Activated naive CD4-positive, alpha-beta T cell treated with anti-CD3 and anti-CD28 coated beads, Interleukin-2, amount 50 U/mL, for 72 hours (primary cell): ENCODE data around the gene OPRL1. TPM values are rescaled to one million over a fixed set of nuclear protein-coding genes. Genes with fewer than 3 reads are reported as not detected.

Experiments used
- ATAC-seq, 2 donors: fragments of 150-1000 bp; cut with Tn5 transposase; 2 replicates each; pipeline ENCODE4 v1.10.0; 2021; ENCODE audit warnings: mild to moderate bottlenecking in 2 of 2, moderate library complexity in 2 of 2
- DNase-seq, 2 donors: peaks; one replicate each; pipeline ENCODE4 v3.0.0; 2021 to 2022; ENCODE audit warnings: low spot score in 2 of 2
- H3K27ac Mint-ChIP-seq, 2 donors: one replicate each; pipeline ENCODE4 v1.8.0; 2022; ENCODE audit warnings: mild to moderate bottlenecking in 2 of 2, mixed read lengths in 2 of 2
- H3K36me3 Mint-ChIP-seq, 2 donors: one replicate each; pipeline ENCODE4 v1.8.0; 2022; ENCODE audit warnings: mixed read lengths in 2 of 2
- H3K9me3 Mint-ChIP-seq, 2 donors: one replicate each; pipeline ENCODE4 v1.8.0; 2022; ENCODE audit warnings: mixed read lengths in 2 of 2
- total RNA-seq, 2 donors: library from RNA; stranded (reverse); gene quantifications; one replicate each; pipeline ENCODE4 v1.2.3, GENCODE V29; 2022

OPRL1 gene
- total RNA-seq, 2 donors from 2014 or later: 0.32 to 1.2 TPM

DNA sequence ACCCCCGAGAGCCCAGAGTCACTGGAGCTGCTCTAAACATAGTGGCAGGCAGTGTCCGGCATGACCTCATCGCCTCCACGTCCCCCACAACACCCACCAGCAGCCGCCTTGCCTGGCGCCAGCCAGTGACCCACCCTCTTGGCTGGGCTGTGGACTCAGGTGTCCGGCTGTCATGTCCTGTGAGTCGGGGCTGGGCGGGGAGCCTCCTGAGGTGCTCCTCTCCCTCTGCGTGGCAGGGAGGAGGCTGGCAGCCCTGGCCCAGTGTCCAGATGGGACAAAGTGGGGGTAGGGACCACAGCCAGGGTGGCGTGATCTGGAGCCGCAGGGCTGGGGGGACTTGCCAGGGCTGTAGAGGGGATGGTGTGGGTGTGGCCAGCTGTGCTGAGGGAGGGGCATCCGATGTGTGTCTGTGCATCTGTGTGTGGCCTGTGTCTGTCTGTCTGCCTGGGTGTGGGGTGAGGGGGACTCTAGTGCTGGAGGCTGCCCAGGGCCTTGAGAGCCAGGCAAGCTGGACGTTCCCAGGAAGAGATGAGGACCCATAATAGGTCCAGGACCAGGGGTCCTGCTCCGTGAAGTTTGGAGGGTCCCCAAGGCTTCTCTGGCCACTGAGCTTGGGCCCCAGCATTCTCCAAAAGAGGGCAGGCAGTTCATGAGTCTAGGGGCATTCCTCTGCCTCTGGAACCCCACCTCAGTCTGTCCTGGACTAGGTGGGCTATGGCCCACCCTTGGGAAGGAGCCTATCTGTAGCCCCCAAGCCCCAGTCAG is 28.1 kb upstream of the OPRL1 start:
- ATAC-seq: no peak
- Mint-ChIP-seq H3K9me3 (no peaks in the 10 kb centered on the region), H3K27ac (no peak overlapping the region), H3K36me3 (no peaks in the 10 kb centered on the region)
- DNase-seq: no peak

DNA sequence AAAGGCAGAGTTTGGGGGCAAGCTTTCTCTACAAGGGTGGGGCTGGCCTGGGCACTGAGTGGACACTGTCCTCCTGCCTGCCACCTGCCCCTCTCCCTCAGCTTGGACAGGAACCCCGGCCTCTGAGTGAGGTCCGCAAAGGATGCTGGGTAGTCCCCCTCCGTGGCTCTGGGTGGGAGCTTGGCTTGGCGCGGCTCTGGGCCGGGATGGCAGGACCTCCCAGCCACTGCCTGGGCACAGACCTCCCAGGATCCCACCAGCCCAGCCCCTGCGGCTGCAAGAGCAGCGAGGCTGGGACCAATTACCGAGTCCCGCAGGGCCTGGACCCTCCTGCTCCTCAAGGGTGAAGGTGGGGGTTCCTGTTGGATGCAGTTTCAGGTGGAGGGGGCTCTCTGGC is 27.6 kb upstream of the OPRL1 start:
- no peaks in the 10 kb centered on the region for H3K9me3 Mint-ChIP-seq
- DNase-seq: no peak
- no peak for ATAC-seq
- no peak overlapping the region for H3K27ac Mint-ChIP-seq
- H3K36me3 Mint-ChIP-seq: no peaks in the 10 kb centered on the region

DNA sequence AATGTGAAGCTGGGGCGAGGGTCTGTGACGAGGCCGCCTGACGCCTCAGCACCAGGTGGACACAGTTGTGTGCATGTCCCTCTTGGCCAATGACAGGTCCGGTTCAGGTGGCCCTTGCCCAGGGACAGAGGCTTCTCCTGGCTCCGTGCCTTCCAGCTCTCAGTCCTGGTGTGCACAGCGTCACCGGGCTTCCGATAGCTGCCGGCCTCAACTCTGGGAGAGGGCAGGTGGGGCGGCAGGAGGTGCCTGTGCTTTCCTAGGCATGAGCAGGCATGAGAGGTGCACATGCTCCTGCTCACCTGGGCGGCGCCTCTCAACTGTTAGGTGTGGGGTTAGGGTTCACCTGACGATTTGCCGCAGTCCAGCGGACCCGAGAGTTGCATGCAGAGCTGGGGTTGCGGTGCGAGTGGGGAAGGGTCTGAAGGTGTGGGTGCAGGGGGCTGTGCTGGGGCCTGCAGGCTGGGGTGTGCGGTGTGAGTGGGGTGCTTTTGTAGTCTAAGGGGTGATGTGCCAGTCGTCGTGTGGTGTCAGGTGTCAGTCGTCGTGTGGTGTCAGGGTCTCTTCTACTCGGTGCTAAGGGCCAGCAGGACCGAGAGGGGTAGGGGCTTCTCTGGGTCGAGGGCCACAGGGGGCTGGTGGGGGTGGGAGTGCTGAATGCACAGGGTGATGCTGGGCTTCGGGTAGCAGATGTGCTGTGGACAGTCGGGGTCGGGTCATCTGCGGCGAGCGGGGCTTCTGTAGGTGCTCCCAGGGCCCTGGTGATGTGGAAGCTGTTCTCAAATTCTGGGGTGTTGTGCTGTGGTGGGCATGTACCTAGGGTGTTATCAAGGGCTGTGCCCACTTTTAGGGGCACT is 26.7 kb upstream of the OPRL1 start:
- H3K36me3 Mint-ChIP-seq: no peaks in the 10 kb centered on the region
- ATAC-seq (no peak), DNase-seq (no peak)
- H3K27ac Mint-ChIP-seq: no peak overlapping the region
- no peaks in the 10 kb centered on the region for H3K9me3 Mint-ChIP-seq

DNA sequence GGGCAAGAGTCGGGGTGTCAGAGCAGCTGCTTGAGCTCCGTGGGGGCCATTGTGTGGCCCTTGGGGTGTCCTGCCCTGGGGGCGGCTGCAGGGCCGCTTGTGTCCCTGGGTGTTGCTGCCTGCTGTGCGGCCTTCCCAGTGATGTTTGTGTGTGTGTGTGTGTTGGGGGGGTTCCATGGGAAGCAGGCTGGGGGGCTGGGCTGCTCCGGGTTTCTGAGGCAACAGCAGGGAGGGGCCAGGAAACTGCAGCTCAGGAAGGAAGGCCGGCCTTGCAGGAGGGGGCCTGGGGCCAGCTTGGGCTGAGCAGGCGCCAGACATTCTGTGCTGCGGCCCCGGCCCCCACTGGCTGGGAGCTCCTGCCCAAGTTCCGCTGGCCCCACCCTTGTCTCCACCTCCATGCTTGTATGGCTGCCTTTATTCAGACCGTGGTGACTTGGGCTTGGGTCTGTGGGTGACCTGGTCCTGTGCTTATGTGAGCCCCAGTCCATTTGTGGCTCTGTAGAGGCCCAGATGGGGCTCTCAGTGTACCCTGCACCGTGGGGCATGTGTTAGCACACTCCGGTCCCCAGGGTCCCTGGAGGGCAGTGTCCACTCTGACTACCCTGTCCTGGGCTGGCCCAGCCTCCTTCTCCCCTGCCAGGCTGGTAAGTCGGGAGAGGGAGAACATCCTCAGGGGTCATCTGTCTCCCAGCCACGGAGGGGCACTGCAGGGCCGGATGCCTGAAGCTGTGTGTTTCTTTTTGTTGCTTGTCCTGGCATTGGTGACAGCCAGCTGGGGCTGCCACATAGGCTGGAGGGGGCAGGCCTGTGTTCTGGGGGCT is 25.8 kb upstream of the OPRL1 start:
- Mint-ChIP-seq H3K27ac (no peak overlapping the region), H3K36me3 (no peaks in the 10 kb centered on the region), H3K9me3 (no peaks in the 10 kb centered on the region)
- DNase-seq (no peak), ATAC-seq (no peak)

DNA sequence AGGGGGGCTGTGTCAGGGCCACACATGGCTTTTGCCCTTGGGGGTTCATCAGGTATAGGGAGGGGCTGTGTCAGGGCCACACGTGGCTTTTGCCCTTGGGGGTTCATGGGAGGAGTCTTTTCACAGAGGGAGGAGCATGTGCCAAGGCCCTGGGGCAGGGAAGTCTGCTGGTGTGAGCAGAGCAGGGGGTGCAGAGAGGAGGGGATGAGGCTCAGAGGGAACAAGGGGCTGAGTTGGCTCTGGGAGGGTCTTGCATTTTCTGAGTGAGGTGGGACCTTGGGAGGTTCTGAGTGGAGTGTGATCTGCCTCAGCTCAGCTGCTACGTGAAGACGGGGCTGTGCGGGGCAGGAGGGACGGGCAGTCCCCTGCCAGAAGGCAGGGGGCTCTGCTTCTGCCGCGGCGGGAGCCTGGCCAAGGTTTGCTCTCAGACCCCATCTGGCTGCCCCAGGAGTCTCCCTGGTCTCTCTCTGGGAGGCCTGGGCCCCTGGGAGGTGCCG is 24.4 kb upstream of the OPRL1 start:
- no peak overlapping the region for H3K27ac Mint-ChIP-seq

DNA sequence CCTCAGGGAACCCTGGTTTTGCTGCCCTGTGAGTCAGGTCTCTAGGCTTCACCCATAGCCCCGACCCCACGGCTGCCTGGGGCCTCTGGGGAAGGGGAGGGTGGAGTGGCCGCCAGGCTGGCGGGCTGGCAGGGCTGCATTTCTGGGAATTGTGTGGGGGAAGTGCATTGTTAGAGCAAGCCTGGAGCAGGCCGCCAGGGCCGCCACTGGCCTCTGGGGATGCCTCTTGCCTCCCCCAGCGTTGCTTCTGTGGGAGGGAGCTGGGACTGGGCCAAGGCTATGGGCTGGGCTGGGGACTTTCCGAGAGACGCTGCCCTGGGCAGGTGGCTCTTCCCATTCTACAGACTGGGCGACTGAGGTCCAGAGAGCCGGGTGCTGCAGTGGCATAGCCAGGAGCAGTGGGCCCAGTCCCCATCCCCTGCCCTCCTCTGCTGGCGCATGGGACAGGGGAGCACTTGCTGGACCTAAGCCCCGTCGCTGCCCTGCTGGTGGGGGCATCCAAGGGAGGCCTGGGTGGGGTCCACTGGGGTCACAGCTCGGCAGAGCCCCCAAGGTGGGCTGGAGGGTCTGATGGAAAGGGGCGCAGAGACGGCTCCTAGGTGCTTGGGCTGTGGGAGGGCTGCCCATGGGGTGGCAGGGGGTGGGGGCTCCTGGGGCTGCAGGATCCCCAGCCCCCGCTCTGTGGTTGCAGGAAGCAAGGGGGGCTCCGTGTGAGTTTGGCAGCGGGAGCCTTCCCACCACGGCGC is 23.8 kb upstream of the OPRL1 start:
- H3K9me3 Mint-ChIP-seq: no peaks in the 10 kb centered on the region

More for the DNA sequence above, 24.4 kb upstream of the OPRL1 start:
- no peaks in the 10 kb centered on the region for H3K36me3 Mint-ChIP-seq
- H3K9me3 Mint-ChIP-seq: no peaks in the 10 kb centered on the region
- DNase-seq: no peak
- no peak for ATAC-seq

DNA sequence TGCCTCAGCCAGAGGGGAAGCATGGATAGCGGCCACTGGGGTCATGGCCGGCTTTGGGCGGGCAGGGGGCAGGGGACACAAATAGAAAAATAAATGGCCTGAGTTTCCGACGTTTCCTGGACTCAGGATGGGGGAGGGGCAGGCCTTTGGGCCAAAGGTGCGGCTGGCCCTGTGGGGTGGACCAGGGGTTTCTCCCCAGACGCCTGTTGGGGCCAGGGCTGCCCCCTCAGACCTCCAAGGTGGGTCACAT is 23.3 kb upstream of the OPRL1 start:
- DNase-seq: no peak
- no peaks in the 10 kb centered on the region for H3K9me3 Mint-ChIP-seq
- no peak overlapping the region for H3K27ac Mint-ChIP-seq
- no peaks in the 10 kb centered on the region for H3K36me3 Mint-ChIP-seq
- ATAC-seq: no peak

More for the DNA sequence above, 23.8 kb upstream of the OPRL1 start:
- Mint-ChIP-seq H3K27ac (no peak overlapping the region), H3K36me3 (no peaks in the 10 kb centered on the region)
- ATAC-seq (no peak), DNase-seq (no peak)

DNA sequence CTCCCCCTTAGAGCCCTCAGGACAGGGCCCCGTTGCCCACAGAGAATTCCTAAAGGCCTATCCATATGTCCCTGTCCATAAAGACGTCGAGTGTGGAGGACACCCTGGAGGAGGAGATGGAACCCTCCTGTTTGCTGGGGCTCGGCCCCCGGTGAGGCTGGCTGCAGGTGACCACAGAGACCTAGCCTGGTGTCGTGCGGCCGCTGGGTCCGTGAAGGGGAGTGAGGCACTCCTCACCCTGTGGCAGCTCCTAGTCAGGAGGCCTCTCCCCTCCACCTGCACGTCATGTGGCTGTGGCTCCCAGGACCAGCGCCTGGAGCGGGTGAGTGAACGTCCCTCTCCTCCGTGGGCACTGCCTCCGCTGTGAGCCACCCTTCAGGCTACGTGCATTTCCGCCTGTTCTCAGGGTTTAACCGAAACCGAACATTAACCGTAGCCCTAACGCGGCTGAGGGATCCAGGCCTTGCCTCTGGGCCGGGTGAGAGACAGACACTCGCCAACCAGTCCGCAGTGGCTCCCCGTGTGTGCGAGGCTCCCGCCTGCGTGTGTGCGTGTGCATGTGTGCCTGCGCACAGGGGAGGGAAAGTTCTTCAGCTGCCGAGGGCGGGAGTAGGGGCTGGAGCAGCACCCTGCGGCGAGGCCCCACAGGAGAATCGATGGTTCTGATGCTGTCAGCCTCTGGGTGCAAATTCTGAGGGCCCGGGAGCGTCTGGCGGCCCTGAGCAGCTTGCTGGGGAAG is 22.8 kb upstream of the OPRL1 start:
- H3K27ac Mint-ChIP-seq: peak overlapping the region in 1 of 2 donors; percentile 74
- H3K9me3 Mint-ChIP-seq: no peaks in the 10 kb centered on the region

DNA sequence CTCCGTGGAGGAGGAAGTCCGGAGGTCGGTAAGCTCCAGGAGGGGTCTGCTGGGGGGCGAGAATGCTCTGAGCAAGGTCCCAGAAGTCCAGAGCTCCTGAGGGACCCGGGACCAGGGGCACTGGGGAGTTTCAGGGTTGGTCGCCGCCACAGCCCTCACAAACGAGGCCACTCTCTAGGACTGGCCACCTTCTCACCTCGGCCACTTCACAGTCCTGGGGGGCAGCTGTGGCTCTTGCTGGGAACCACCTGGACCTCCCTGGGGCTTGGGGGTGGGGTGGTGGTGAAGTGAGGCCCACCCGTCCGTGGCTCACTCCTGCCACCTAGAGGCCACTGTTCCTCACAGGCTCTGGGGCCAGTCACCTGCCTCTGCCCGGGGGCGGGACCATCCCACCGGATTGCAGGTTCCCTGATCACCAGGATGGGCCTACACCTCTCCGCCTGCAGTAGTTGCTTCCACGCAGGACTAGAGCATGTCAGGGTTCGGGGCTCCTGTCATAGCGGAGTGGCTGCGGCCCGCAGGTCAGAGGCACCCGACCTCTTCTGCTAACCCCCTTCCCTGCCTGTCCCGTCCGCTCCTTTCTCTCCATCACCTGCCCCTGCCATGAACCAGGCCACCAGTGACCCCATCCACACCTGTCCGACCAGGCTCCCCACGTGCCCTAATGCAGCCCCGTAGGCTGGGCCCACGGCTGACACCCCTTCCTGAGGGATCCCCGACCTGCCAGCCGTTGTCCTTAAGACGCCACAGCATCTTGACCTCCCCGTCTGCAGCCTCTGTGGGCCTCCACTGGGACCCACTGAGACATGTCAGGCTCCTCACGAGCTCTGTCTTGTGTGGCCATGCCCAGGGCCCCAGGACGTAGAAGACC is 22.0 kb upstream of the OPRL1 start:
- ATAC-seq (peak; percentile 79 to 83), DNase-seq (peak; percentile 78 to 94)
- Mint-ChIP-seq H3K36me3 (no peaks in the 10 kb centered on the region), H3K27ac (peak overlapping the region; percentile 74), H3K9me3 (no peaks in the 10 kb centered on the region)

More for the DNA sequence above, 22.8 kb upstream of the OPRL1 start:
- no peaks in the 10 kb centered on the region for H3K36me3 Mint-ChIP-seq
- DNase-seq (peak in 1 of 2 donors; percentile 33), ATAC-seq (peak; percentile 62 to 77)

DNA sequence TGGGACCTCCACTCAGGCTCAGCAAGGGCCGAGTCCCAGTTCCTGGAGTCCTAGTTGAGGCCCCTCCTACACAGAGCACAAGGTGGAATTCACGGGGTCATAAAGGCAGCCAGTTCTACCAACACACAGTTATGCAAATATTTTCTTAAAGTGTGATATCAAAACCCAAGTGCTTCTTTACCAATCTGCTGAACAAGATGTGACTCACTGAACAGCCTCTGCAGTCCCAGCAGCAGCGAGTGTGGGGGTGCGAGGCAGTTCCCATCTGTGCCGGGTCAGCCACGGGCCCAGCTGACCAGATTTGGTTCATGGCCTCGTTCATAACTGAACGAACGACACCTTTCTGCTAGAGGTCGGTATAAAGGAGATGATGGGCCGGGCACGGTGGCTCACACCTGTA is 21.3 kb upstream of the OPRL1 start:
- no peaks in the 10 kb centered on the region for H3K36me3 Mint-ChIP-seq
- peak overlapping the region; percentile 74 for H3K27ac Mint-ChIP-seq
- DNase-seq: peak in 1 of 2 donors; percentile 13
- no peaks in the 10 kb centered on the region for H3K9me3 Mint-ChIP-seq
- ATAC-seq: no peak

DNA sequence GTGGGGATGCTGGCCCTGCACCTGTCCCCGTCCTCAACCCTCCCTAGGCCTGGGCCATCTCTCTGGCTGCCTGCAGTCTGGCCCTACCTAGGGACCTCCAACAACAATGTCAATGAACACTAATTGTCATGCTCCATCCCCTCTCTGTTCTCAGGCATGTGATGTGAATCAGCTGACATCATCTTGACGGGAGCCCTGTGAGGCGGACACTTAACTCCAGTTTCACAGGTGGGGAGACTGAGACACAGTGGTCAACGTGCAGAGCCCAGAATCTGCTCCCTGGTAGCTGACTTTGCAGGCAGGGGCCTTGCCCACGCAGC is 17.6 kb upstream of the OPRL1 start:
- Mint-ChIP-seq H3K27ac (peak overlapping the region; percentile 80 to 85), H3K36me3 (no peaks in the 10 kb centered on the region), H3K9me3 (no peaks in the 10 kb centered on the region)
- DNase-seq (no peak), ATAC-seq (no peak)

DNA sequence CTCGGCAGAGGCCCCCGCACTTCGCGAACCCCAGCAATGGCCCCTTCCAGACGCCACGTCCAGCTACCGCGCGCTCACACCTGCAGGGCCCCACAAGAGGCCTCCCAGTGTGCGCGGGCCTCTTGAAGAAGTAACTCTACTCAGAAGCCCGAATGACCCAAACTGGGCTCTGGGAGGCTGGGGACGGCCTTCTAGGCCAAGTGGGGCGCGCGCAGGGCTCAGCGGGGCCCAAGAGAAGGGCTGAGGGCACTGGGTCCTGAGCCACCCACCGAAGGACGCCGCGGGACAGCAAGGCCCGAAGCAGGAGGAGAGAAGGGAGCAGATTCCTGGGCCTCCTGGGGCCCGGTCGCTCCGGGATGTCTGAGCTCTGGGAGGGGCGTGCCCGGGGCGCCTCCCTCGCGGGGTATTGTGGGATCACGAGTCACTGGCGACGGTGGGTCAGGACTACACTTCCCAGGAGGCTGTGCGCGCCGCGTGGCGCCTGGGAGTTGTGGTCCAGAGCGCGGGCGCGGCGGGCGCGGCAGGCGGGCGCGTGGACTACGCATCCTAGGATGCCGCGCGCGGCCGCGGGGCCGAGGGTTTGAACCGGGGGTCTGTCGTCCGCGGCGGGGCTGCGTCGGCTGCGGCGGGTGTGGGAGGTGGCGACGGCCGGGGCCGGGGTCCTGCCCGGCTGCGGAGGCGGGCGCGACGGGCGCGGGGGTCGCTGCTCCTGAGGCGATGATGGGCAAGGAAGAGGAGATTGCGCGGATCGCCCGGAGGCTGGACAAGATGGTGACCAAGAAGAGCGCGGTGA is 17.1 kb upstream of the OPRL1 start, which contains the start of gene TCEA2:
Gene TCEA2, plus strand, starts transcription at position 603 of the 793 bp plus-strand sequence. Its CDS starts 115 bp downstream, at position 718.
- no peaks in the 10 kb centered on the region for H3K36me3 Mint-ChIP-seq
- DNase-seq (peak; percentile 88 to 94), ATAC-seq (peak; percentile 81 to 88)
- peak within 1 kb of the TSS; percentile 85 to 93 for H3K27ac Mint-ChIP-seq
- no peaks in the 10 kb centered on the region for H3K9me3 Mint-ChIP-seq

DNA sequence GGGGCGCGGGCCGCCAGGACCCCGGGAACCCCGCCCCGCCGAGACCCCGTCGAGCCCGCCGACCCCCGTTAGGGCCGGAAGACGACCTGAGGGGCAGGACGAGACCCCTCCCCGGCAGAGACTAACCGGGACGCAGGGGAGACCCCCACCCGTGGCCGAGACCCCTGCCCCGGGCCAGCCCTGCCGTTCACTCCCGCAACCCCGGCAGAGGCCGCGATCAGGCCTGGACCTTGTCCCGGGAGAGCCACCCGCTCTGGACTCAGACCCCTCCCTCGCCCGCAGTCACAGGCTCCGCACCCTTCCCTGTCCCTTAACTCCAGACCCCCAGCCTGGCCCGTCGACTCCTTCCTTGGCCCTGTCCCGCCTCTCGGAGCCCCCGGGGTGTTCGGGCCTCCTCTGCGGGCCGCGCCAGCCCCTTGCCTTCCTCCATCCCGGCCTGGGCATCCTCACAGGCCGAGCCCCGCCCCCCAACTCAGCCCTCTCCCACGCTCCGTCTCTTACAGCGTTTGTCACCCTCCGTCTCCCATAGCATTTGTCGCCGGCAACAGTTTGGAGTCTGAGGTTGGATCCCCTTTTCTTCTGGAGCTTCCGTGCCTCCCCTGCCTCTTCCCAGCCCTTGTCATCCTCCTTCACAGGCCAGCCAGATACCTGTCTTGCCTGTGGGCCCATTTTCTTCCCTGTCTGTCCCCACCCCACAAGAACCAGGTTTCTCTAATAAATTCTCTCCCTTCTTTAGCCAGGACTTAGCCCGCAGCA is 16.3 kb upstream of the OPRL1 start:
- DNase-seq (no peak), ATAC-seq (peak; percentile 17 to 19)
- H3K27ac Mint-ChIP-seq: peak overlapping the region; percentile 66 to 93
- H3K36me3 Mint-ChIP-seq: no peaks in the 10 kb centered on the region
- H3K9me3 Mint-ChIP-seq: no peaks in the 10 kb centered on the region
